Osteocyte (in vitro differentiated cells): ENCODE measurements around the gene THY1. TPM values are rescaled to one million over a fixed set of nuclear protein-coding genes. Genes with fewer than 3 reads are reported as not detected.

Source experiments
- DNase-seq: peaks from one replicate; pipeline ENCODE4 v3.0.0; 2021; ENCODE audit warnings: mixed read lengths; ENCODE audit not compliant: unreplicated experiment; ENCODE audit errors: extremely low spot score
- H3K27ac Mint-ChIP-seq: one replicate; pipeline ENCODE4 v1.8.0; 2021; ENCODE audit warnings: mild to moderate bottlenecking, mixed read lengths; ENCODE audit not compliant: unreplicated experiment
- H3K27me3 Mint-ChIP-seq: one replicate; pipeline ENCODE4 v1.8.0; 2021; ENCODE audit warnings: mixed read lengths; ENCODE audit not compliant: unreplicated experiment
- H3K36me3 Mint-ChIP-seq: one replicate; pipeline ENCODE4 v1.8.0; 2021; ENCODE audit warnings: mixed read lengths; ENCODE audit not compliant: unreplicated experiment
- H3K4me1 Mint-ChIP-seq: one replicate; pipeline ENCODE4 v1.8.0; 2021; ENCODE audit warnings: mixed read lengths; ENCODE audit not compliant: unreplicated experiment
- H3K4me3 Mint-ChIP-seq: one replicate; pipeline ENCODE4 v1.8.0; 2021; ENCODE audit warnings: mild to moderate bottlenecking, moderate library complexity, mixed read lengths; ENCODE audit not compliant: unreplicated experiment
- H3K9me3 Mint-ChIP-seq: one replicate; pipeline ENCODE4 v1.8.0; 2021; ENCODE audit warnings: mixed read lengths; ENCODE audit not compliant: unreplicated experiment
- CTCF ChIP-seq: fragments of 200-600 bp; sonication (generic); IDR thresholded peaks from 2 replicates; pipeline ENCODE4 v1.5.0; 2021; ENCODE audit warnings: antibody characterized with exemption, mild to moderate bottlenecking, moderate library complexity
- total RNA-seq: library from RNA; stranded (reverse); gene quantifications from 2 replicates; pipeline ENCODE4 v1.2.1, GENCODE V29; 2021

Gene THY1
- total RNA-seq, 1 donor from 2014 or later = 14.0 TPM

GRCh38 chr11:119414734-119415133 lies 8.2 kb downstream of the THY1 start:
- no peak for TF ChIP-seq CTCF
- no peak for DNase-seq
- peaks cover 15% of the 10 kb centered on the region for H3K4me1 Mint-ChIP-seq
- peaks cover 10% of the 10 kb centered on the region for H3K27me3 Mint-ChIP-seq
- no peaks in the 10 kb centered on the region for H3K36me3 Mint-ChIP-seq
- H3K27ac Mint-ChIP-seq = no peak overlapping the region
- H3K9me3 Mint-ChIP-seq = peaks cover 5% of the 10 kb centered on the region
- H3K4me3 Mint-ChIP-seq = no peak overlapping the region

DNA sequence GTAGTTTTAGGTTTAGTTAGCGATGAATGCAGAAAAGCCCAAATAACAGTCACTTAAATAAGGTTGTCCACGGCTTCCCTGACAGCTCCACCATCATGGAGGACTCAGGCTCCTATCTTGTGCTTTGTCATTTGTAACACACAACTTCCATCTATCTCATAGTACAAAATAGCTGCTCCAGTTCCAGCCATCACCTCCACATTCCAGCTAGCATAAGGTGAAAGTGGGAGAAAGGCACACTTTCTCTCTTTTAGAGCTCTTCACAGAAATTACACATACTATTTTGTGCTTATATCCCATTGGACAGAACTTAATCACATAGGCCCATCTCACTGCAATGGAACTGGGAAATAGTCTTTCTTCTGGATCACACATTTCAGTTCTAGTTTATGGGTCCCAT lies 8.7 kb downstream of the THY1 start:
- Mint-ChIP-seq H3K36me3 (no peaks in the 10 kb centered on the region), H3K27ac (no peak overlapping the region), H3K9me3 (peaks cover 5% of the 10 kb centered on the region), H3K4me3 (no peak overlapping the region), H3K4me1 (peaks cover 15% of the 10 kb centered on the region), H3K27me3 (peaks cover 15% of the 10 kb centered on the region)
- peak; percentile 49 for DNase-seq
- TF ChIP-seq CTCF = no peak

DNA sequence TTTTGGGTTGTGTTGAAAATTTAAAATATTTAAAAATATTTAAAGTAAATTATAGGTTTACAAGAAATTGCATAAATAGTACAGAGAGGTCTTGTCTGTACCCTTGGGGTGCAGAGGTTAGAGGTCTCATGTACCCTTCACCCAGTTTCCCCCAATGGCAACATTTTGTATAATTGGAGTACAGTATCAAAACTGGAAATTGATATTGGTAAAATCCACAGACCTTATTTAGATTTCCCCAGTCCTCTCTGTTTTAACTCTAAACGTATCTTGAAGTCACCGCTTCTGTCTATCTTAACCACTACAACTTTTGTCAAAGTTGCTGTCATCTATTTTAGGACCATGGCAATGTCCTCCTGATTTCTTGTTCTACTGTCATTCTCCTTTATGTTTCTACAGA lies 10.9 kb downstream of the THY1 start:
- Mint-ChIP-seq H3K4me3 (no peak overlapping the region), H3K27ac (no peak overlapping the region), H3K27me3 (peaks cover 20% of the 10 kb centered on the region), H3K9me3 (peaks cover 5% of the 10 kb centered on the region), H3K4me1 (peaks cover 2% of the 10 kb centered on the region), H3K36me3 (no peaks in the 10 kb centered on the region)
- no peak for TF ChIP-seq CTCF
- DNase-seq = no peak

GRCh38 chr11:119410501-119410900 lies 12.5 kb downstream of the THY1 start:
- Mint-ChIP-seq H3K9me3 (peaks cover 5% of the 10 kb centered on the region), H3K27me3 (peaks cover 20% of the 10 kb centered on the region), H3K36me3 (no peaks in the 10 kb centered on the region), H3K4me3 (no peak overlapping the region), H3K27ac (no peak overlapping the region), H3K4me1 (no peaks in the 10 kb centered on the region)
- DNase-seq = no peak
- no peak for TF ChIP-seq CTCF

DNA sequence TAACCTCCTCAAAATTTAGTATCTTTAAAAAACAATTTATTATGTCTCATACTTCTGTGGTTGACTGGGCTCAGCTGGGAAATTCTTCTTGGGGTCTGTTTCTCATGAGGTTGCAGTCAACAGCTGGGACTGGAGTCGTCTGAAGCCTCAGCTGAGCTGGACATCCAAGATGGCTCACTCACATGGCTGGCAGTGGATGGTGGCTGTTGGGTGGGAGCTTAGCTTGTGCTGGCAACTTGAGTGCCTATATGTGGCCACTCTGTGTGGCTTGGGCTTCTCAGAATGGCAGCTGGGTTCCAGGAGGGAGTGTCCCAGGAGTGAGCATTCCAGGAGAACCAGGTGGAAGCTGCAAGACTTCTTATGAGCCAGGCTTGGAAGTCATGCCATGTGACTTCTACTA lies 13.2 kb downstream of the THY1 start:
- peak; percentile 77 for DNase-seq
- Mint-ChIP-seq H3K4me3 (no peak overlapping the region), H3K27ac (no peak overlapping the region), H3K9me3 (peaks cover 5% of the 10 kb centered on the region), H3K4me1 (peaks cover 3% of the 10 kb centered on the region), H3K27me3 (peaks cover 23% of the 10 kb centered on the region), H3K36me3 (no peaks in the 10 kb centered on the region)
- no peak for TF ChIP-seq CTCF
